ENCODE results near the gene C1orf21. TPM values are rescaled to one million over a fixed set of nuclear protein-coding genes. Genes with fewer than 3 reads are reported as not detected.

The C1orf21 gene
- polyA plus RNA-seq, 1 donor (not counting 4 experiments of a cell fraction or from before 2014, with no cell fraction given) = 44.3 TPM

DNA sequence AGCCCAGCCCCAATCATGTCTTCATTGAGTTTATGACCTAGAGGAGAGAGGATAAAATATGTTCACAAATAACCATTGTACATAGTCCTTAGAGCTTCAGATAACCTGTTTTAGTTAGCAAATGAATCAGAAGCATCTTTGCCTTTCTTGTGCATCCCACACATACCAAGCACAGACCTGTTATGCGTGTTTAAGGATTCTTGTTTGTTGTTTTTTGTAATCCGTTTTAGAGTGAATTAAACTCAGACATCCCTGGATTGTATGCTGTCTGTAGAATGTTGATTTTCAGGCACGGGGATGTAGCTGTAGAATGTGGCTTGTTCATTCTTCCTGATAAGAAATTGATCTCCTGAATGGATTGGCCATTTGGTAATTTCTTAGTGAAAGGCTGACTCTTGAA, 232.0 kb downstream of the C1orf21 start:
- Histone ChIP-seq H3K4me3 (ENCODE audit: control insufficient read depth in 2 of 3, extremely low read depth in 1 of 3, insufficient read depth in 2 of 3, low read depth in 1 of 3, low read length in 3 of 3) (no peak overlapping the region), H3K36me3 (ENCODE audit: control insufficient read depth in 2 of 2, extremely low read depth in 1 of 2, insufficient read depth in 2 of 2, low read length in 2 of 2) (peaks cover 2 to 7% of the 10 kb centered on the region in 2 experiments), H2AFZ (ENCODE audit: control insufficient read depth, low read length) (no peak overlapping the region), H3K27me3 (ENCODE audit: control insufficient read depth, extremely low read depth, insufficient read depth, low read length) (no peaks in the 10 kb centered on the region), H3K4me2 (ENCODE audit: control insufficient read depth, extremely low read depth, insufficient read depth, low read depth, low read length) (no peak overlapping the region), H3K4me1 (ENCODE audit: control insufficient read depth, extremely low read depth, insufficient read depth, low read length) (peaks cover 12% of the 10 kb centered on the region), H3K9me3 (ENCODE audit: control insufficient read depth, low read depth, low read length) (no peaks in the 10 kb centered on the region), H4K20me1 (ENCODE audit: control insufficient read depth, extremely low read depth, insufficient read depth, low read length) (no peaks in the 10 kb centered on the region), H3K9ac (ENCODE audit: control insufficient read depth, extremely low read depth, insufficient read depth, low read length) (no peak overlapping the region), H3K27ac (ENCODE audit: control insufficient read depth, insufficient read depth, low read length) (no peak overlapping the region), H3K9me1 (ENCODE audit: control insufficient read depth, extremely low read depth, insufficient read depth, low read length) (no peaks in the 10 kb centered on the region), H3K79me2 (ENCODE audit: control insufficient read depth, insufficient read depth, low read length) (no peaks in the 10 kb centered on the region)
- DNase-seq (ENCODE audit: low read depth, low spot score) = no peak
- FAIRE-seq = no peak
- dilution Hi-C loops (cut with MboI; ENCODE audit: extremely low pct_ligation_motif_present, low sequenced_read_pairs) = no loop called here
- TF ChIP-seq, protein P1, sequence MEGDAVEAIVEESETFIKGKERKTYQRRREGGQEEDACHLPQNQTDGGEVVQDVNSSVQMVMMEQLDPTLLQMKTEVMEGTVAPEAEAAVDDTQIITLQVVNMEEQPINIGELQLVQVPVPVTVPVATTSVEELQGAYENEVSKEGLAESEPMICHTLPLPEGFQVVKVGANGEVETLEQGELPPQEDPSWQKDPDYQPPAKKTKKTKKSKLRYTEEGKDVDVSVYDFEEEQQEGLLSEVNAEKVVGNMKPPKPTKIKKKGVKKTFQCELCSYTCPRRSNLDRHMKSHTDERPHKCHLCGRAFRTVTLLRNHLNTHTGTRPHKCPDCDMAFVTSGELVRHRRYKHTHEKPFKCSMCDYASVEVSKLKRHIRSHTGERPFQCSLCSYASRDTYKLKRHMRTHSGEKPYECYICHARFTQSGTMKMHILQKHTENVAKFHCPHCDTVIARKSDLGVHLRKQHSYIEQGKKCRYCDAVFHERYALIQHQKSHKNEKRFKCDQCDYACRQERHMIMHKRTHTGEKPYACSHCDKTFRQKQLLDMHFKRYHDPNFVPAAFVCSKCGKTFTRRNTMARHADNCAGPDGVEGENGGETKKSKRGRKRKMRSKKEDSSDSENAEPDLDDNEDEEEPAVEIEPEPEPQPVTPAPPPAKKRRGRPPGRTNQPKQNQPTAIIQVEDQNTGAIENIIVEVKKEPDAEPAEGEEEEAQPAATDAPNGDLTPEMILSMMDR (optimal IDR thresholded peaks at IDR 0.05 in 1 of 3, IDR thresholded peaks at IDR 0.05 in 1 of 3, conservative IDR thresholded peaks at IDR 0.05 in 1 of 3; ENCODE audit: extremely low read depth in 1 of 3, insufficient read depth in 2 of 3, low read length in 3 of 3) = no peak
- no peak for TF ChIP-seq EZH2 (IDR thresholded peaks at IDR 0.05; ENCODE audit: low read length)

DNA sequence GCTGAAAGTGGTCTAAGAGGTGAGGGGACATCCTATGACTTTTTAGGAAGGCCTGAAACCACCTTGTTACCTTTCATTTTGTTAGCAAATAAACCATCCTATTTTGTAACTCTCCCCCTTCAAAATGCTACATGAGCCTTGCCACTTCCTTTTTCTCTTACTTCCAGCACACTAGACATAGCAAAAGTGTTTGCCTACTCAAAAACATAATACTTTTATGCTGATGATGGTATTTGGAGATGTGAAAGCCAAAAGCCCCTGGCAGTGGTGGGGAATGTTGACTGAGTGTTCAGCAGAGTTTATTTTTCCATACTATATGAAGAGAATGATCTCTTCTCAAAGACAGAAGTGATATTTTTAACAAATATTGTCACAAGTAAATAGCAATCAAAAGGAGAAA, 233.6 kb downstream of the C1orf21 start:
- Histone ChIP-seq H3K27ac (ENCODE audit: control insufficient read depth, insufficient read depth, low read length) (no peak overlapping the region), H3K9ac (ENCODE audit: control insufficient read depth, extremely low read depth, insufficient read depth, low read length) (no peak overlapping the region), H3K27me3 (ENCODE audit: control insufficient read depth, extremely low read depth, insufficient read depth, low read length) (no peaks in the 10 kb centered on the region), H3K4me3 (ENCODE audit: control insufficient read depth in 2 of 3, extremely low read depth in 1 of 3, insufficient read depth in 2 of 3, low read depth in 1 of 3, low read length in 3 of 3) (no peak overlapping the region), H3K36me3 (ENCODE audit: control insufficient read depth in 2 of 2, extremely low read depth in 1 of 2, insufficient read depth in 2 of 2, low read length in 2 of 2) (peaks cover 2 to 7% of the 10 kb centered on the region in 2 experiments), H3K9me3 (ENCODE audit: control insufficient read depth, low read depth, low read length) (no peaks in the 10 kb centered on the region), H2AFZ (ENCODE audit: control insufficient read depth, low read length) (no peak overlapping the region), H3K4me1 (ENCODE audit: control insufficient read depth, extremely low read depth, insufficient read depth, low read length) (peaks cover 28% of the 10 kb centered on the region), H4K20me1 (ENCODE audit: control insufficient read depth, extremely low read depth, insufficient read depth, low read length) (no peaks in the 10 kb centered on the region), H3K4me2 (ENCODE audit: control insufficient read depth, extremely low read depth, insufficient read depth, low read depth, low read length) (no peak overlapping the region), H3K9me1 (ENCODE audit: control insufficient read depth, extremely low read depth, insufficient read depth, low read length) (no peaks in the 10 kb centered on the region), H3K79me2 (ENCODE audit: control insufficient read depth, insufficient read depth, low read length) (no peaks in the 10 kb centered on the region)
- dilution Hi-C loops (cut with MboI; ENCODE audit: extremely low pct_ligation_motif_present, low sequenced_read_pairs) = no loop called here
- no peak for FAIRE-seq
- TF ChIP-seq, protein P1 (optimal IDR thresholded peaks at IDR 0.05 in 1 of 3, IDR thresholded peaks at IDR 0.05 in 1 of 3, conservative IDR thresholded peaks at IDR 0.05 in 1 of 3; ENCODE audit: extremely low read depth in 1 of 3, insufficient read depth in 2 of 3, low read length in 3 of 3) = no peak
- no peak for TF ChIP-seq EZH2 (IDR thresholded peaks at IDR 0.05; ENCODE audit: low read length)
- no peak for DNase-seq (ENCODE audit: low read depth, low spot score)
